Progenitor cell of endocrine pancreas (in vitro differentiated cells): ENCODE results near the gene SUCO. TPM values are rescaled to one million over a fixed set of nuclear protein-coding genes. Genes with fewer than 3 reads are reported as not detected.
A peak's percentile ranks its signal among the peaks of the same experiment; 100 is the strongest.

Source experiments
- DNase-seq: peaks from one replicate; pipeline ENCODE4 v3.0.0; 2021; ENCODE audit warnings: low spot score; ENCODE audit not compliant: unreplicated experiment
- H3K27ac Mint-ChIP-seq: 2 replicates; pipeline ENCODE4 v1.8.0; 2021; ENCODE audit warnings: mild to moderate bottlenecking, moderate library complexity, mixed read lengths
- H3K27me3 Mint-ChIP-seq: 2 replicates; pipeline ENCODE4 v1.8.0; 2021; ENCODE audit warnings: mixed read lengths
- H3K36me3 Mint-ChIP-seq: 2 replicates; pipeline ENCODE4 v1.8.0; 2022; ENCODE audit warnings: mixed read lengths; ENCODE audit not compliant: insufficient read depth
- H3K4me1 Mint-ChIP-seq: 2 replicates; pipeline ENCODE4 v1.8.0; 2021; ENCODE audit warnings: low read depth, mixed read lengths
- H3K4me3 Mint-ChIP-seq: 2 replicates; pipeline ENCODE4 v1.8.0; 2021; ENCODE audit warnings: low read depth, mild to moderate bottlenecking, moderate library complexity, mixed read lengths
- H3K9me3 Mint-ChIP-seq: 2 replicates; pipeline ENCODE4 v1.8.0; 2021; ENCODE audit warnings: low read depth, mixed read lengths
- CTCF ChIP-seq: fragments of 200-600 bp; sonication (generic); IDR thresholded peaks from one replicate; pipeline ENCODE4 v1.5.0; 2021; ENCODE audit warnings: antibody characterized with exemption, mild to moderate bottlenecking; ENCODE audit not compliant: unreplicated experiment
- total RNA-seq: library from RNA; stranded (reverse); gene quantifications from 2 replicates; pipeline ENCODE4 v1.2.1, GENCODE V29; 2021

SUCO gene
- total RNA-seq, 1 donor from 2014 or later, result 58.0 TPM

- Mint-ChIP-seq H3K36me3 (no peaks in the 10 kb centered on the region), H3K9me3 (no peaks in the 10 kb centered on the region), H3K4me1 (peaks cover 25% of the 10 kb centered on the region), H3K27me3 (no peaks in the 10 kb centered on the region), H3K27ac (no peak overlapping the region), H3K4me3 (no peak overlapping the region)
- TF ChIP-seq CTCF, result no peak
- no peak for DNase-seq
Observed at GRCh38 chr1:172549621-172550280, 16.8 kb downstream of the SUCO start.

- Mint-ChIP-seq H3K27ac (no peak overlapping the region), H3K4me1 (peaks cover 25% of the 10 kb centered on the region), H3K27me3 (no peaks in the 10 kb centered on the region), H3K9me3 (no peaks in the 10 kb centered on the region), H3K4me3 (no peak overlapping the region), H3K36me3 (no peaks in the 10 kb centered on the region)
- DNase-seq, result no peak
- no peak for TF ChIP-seq CTCF
Observed at GRCh38 chr1:172551279-172551678, 18.3 kb downstream of the SUCO start.

DNA sequence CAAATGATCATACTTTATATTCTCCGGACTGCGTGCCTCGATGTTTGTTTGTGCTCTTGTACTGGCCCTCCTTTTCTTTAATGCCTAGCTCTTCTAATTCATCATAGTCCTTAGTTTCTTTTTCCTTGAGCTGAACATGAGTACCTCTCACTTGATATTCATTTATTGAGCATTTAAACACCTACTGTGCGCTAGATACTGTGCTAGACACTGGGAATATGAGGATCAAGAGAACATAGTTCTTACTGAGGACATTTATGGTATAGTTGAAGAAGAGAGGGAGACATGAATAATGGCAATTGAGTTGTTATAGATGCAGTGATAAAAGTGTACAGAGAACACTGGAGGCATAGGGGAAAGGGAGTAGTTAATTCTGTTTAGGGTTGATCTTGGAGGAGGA lies 22.0 kb downstream of the SUCO start:
- TF ChIP-seq CTCF, result no peak
- H3K27ac Mint-ChIP-seq, result peak overlapping the region; percentile 9
- no peaks in the 10 kb centered on the region for H3K27me3 Mint-ChIP-seq
- no peak for DNase-seq
- peaks cover 4% of the 10 kb centered on the region for H3K36me3 Mint-ChIP-seq
- H3K4me3 Mint-ChIP-seq, result no peak overlapping the region
- peaks cover 14% of the 10 kb centered on the region for H3K4me1 Mint-ChIP-seq
- H3K9me3 Mint-ChIP-seq, result no peaks in the 10 kb centered on the region

DNA sequence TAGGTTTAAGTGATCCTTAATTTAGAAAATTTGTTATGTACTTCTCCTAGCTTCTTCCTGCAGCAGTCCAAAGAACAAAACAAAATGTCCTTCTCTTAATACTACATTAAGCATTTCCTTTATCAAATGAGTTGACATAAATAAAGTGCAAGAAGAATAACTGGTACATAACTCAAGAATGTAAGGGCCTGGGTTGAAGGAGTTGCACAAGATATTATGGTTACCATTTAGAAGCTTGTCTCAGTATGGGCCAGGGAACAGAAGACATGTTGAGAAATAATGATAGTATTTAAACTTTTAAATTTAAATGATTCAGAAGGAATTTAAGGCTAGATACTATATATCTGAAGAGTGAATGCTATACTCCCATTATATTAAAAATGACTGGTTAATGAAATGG lies 23.5 kb downstream of the SUCO start:
- H3K4me3 Mint-ChIP-seq, result no peak overlapping the region
- DNase-seq, result no peak
- H3K27ac Mint-ChIP-seq, result no peak overlapping the region
- H3K27me3 Mint-ChIP-seq, result no peaks in the 10 kb centered on the region
- TF ChIP-seq CTCF, result no peak
- H3K36me3 Mint-ChIP-seq, result peaks cover 7% of the 10 kb centered on the region
- peaks cover 4% of the 10 kb centered on the region for H3K4me1 Mint-ChIP-seq
- H3K9me3 Mint-ChIP-seq, result no peaks in the 10 kb centered on the region

DNA sequence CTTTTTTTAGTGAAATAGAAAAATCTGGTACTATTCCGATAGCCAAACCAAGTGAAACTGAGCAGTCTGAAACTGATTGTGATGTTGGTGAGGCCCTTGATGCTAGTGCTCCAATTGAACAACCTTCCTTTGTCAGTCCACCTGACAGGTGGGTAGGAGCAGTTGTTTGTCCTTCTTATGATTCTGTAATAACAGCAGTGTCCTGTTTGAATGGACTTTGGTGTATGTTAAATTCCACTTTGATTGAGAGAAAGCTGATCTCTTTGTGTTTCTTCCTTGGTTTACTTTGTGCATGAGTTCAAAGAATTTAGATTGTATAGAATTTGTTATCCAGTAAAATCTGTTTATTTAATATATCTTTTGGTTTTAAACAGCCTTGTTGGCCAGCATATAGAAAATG lies 24.3 kb downstream of the SUCO start:
- H3K4me3 Mint-ChIP-seq, result no peak overlapping the region
- H3K4me1 Mint-ChIP-seq, result peaks cover 2% of the 10 kb centered on the region
- no peak overlapping the region for H3K27ac Mint-ChIP-seq
- no peaks in the 10 kb centered on the region for H3K9me3 Mint-ChIP-seq
- peaks cover 12% of the 10 kb centered on the region for H3K36me3 Mint-ChIP-seq
- no peak for TF ChIP-seq CTCF
- no peak for DNase-seq
- no peaks in the 10 kb centered on the region for H3K27me3 Mint-ChIP-seq
